NCI-H1092 (cell line): Measurements from ENCODE around the gene ZBTB21.

Experiments
- DNase-seq: peaks from one replicate; lab custom pipeline; 2025; lab: John Stamatoyannopoulos, UW

ZBTB21 gene

DNA sequence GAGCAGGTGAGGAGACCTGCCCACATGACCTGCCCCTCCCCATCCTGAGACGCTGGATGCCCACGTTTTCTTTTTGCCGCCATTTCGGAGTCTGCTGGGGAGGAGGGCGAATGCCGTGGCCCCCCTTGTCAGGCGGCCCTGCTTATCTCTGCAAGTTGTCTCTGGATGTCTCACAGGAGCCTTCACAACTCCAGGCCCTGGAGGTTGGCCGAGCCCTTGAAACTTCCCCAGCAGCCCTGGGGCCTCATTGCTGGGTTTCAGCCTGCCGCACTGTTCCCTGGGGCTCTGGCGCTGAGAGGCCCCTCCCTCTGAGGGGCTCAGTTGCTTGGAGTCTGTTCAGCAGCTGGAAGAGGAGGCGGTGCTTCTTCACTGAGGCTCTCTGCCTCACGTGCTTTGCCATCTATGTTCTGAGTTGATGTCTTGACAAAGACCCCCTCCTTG is 29.8 kb upstream of the ZBTB21 start:
- no peak for DNase-seq

DNA sequence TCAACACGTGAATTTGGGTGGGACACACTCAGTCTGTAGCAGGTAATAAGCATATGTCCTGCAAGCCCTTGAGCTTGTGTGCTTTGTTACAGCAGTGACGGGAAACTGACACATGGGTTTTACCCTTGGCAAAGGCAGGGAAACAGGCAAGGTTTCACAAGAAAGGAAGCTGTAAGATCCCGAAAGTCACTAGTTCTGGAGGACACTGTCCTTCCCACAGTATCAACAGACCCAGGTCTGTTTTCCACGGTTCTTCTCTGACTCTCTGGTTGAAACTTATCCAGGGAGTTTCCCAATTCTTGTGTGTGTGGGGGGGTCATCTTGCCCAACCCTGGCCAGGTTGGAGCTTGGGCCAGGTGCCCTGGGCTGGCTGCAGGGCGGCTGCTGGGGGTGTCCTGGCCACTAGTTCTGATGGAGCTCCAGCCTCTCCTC is 29.3 kb upstream of the ZBTB21 start:
- DNase-seq, result no peak

DNA sequence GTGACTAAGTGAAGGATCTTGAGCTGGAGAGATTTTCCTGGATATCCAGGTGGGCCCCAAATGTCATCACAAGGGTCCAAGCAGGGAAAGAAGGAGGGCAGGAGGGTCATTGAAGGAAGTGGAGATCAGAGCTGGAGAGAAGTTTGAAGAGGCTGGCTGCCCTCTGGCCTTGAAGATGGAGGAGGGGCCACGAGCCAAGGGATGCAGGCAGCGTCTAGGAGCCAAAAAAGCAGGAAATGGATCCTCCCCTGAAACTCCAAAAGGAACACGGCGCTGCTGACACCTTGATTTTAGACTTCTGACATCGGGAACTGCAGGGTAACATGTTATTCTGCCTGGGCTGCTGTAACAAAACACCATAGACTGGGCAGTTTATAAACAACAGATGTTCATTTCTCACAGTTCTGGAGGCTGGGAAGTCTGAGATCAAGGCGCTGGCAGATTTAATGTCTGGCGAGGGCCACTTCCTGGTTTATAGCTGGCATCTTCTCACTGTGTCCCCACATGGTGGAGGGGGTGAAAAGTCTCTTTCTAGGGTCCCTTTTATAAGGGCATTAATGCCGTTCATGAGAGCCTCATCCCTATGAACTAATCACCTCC is 28.8 kb upstream of the ZBTB21 start:
- no peak for DNase-seq

DNA sequence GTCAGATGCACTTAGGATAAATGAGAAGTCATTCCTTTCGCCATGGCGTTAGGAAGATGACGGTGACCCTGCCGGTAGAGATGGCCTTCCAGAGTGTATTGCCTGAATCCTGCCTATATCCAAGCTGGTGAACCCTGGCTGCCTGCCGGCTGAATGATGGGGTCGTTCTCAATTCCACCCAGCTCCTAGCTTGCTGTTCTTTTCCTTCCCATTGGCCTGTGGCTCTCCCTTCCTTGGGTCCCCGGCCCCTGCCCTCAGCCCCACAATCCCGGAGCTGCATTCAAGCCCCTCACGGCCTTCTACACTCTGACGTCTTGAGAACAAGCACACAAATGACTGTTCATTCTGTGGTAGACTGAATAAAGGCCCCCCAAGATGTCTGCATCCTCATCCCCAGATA is 28.2 kb upstream of the ZBTB21 start:
- DNase-seq, result no peak

DNA sequence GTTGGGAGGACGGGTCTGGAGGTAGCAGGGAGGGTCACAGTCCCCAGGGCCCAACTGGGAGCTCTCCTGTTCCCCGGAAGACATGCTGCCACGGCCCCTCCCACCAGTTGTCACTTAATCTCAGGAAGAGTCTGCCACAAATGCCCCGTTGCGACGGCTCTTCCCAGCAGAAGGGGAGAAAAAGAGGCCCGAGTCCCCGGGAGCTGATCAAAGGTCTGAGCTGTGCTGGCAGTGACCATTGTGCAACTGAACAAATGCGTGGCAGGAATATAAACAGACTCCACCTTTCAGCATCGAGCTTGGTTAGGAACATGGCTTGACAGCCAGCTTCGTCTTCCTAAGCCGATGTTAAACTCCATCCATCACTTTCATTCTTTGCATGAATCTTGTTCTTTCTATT is 27.8 kb upstream of the ZBTB21 start:
- no peak for DNase-seq

DNA sequence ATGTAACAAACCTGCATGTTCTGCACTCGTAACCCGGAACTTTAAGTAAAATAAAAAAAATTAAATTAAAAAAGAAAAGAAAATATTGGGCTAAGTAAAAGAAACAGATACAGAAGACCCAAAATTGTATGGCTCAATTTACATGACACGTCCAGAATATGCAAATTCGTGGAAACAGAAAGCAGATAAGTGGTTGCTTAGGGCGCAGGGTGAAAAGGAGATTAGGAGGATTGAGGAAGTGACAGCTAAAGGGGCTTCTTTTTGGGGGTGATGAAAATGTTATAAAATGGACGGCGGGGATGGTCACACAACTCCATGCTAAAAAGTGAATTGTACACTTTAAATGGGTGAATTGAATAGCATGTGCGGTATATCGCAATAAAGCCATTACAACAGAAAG is 27.4 kb upstream of the ZBTB21 start:
- no peak for DNase-seq

DNA sequence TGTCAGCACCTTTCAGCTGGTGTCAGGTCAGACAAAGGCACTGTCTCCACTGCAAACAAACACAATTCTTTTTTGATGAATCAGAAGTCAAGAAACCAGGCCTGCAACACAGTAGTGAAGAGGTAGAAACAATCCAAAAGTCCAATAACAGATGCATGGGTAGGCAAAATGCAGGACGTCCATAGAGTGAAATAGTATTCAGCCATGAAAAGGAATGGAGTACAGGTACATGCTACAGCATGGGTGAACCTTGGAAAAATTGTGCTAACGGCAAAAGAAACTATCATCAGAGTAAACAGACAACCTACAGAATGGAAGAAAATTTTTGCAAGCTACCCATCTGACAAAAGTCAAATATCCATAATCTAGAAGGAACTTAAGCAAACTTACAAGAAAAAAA is 26.2 kb upstream of the ZBTB21 start:
- no peak for DNase-seq

DNA sequence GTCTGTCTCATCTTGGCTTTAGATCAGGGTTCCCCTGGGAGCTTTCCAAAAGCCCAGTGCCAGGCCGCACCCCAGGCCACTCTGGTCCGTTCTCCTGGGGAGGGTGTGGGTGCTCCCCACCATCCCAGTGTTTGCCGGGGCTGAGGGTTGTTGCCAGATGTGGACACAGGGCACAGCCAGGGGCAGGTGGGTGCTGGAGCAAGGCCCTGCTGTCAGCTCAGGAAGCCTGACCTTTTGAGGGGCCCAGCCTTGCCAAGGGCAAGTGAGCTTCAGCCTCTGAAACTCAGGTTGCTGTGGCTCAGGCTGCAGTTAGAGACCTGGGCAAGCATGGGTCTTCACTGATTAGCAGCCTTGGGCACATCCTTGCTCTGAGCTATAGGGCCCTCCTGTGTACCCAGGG is 22.8 kb upstream of the ZBTB21 start:
- DNase-seq, result no peak

DNA sequence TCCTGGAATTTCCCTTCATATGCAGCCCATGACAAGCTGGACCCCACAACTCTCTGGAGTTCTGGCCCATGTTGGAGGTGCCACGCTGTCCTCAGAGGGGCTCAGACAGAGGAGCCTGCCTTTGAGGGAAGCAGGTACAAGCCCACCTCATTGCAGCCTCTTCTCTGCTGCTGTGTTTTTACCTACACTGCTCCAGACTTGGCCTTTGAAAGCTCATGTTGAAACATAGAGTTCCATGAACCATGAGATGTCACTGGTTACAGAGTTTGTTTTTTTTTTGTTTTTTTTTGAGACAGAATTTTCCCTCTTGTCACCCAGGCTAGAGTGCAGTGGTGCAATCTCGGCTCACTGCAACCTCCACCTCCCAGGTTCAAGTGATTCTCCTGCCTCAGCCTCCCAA is 22.1 kb upstream of the ZBTB21 start:
- no peak for DNase-seq

DNA sequence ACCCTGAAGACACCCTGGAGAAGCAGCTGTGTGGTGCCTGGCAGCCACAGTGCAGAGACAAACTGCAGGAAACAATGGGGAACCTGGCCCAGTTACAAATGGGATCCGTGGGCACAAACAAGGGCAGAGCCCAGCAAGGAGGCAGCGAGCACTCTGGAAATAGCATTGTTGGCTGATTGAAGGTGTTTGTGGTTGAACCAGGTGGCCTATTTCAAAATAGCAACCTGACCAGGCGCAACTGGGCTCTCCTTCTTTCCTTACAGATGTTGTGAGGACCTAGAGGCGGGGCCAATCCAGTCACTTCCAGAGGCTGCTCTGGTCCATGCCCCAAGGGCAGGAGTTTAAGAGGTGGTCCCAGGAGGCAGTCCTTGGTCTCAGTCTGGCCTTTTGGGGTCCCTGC is 21.7 kb upstream of the ZBTB21 start:
- peak; percentile 25 for DNase-seq

DNA sequence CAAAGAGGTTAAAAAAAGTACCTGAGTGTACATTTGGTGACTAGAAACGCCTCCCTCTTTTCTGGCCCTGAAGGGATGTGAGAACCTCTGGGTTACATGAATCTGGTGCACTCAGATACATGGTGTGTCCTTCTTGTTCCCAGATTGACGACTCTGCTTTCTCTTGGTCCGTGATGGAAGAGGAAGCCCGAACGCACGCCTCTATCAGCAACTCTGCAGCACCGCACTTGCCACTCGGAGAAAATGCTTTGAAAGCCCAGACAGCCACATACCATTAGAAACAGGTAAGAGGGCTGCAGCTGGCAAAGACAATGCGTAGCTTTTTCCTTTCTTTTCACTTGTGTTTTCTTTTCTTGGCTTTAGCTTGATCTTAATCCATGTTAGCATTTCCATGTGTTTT is 21.1 kb upstream of the ZBTB21 start:
- no peak for DNase-seq

DNA sequence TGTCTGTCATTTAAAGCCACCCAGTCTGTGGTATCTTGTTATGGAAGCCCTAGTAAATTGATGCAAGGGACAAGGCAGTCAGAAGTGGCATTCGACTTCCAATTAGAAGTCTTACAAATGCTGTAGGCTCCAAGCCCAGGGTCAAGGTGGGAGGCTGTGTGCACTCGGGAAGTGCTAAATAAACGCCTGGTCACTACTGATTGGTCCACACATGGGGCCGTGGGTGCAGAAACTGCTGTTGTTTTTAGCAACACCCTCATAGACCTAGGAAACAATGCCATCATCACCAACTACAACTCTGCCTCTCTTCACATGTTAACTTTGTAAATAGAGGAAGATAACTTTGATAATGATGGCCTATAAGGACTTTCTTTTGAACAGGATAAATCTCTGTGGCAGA is 20.2 kb upstream of the ZBTB21 start:
- DNase-seq, result no peak

DNA sequence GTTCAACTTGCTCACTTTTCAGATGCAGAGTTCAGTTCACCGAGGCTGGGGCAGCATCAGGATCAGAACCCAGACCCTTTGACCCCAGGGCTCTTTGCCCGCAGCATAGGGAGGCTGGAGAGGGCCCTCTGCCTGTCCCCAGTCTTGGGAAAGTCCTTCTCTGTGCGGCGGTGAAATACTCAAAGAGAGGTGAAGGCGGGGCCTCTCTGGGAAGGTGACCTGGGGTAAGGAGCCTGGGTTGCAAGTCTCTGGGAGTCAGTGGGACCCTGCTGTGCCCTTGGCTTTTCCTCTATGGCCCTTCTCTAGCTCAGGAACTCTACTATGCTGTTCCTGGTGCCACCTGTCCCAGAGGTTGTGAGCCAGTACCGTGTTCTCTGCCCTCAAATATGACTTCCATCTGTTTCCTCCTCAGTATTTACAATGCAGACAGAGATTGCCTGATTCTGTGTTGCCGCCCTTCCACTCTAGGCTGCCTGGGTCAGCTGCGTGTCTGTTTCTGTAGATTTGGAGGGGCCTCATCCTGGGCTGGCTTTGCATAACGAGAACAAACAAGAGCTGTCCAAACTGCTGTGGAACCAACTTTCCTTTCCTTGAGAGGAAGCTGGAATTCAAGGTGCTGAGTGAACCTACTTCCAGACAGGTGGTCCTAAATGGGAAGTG is 18.7 kb upstream of the ZBTB21 start:
- no peak for DNase-seq

DNA sequence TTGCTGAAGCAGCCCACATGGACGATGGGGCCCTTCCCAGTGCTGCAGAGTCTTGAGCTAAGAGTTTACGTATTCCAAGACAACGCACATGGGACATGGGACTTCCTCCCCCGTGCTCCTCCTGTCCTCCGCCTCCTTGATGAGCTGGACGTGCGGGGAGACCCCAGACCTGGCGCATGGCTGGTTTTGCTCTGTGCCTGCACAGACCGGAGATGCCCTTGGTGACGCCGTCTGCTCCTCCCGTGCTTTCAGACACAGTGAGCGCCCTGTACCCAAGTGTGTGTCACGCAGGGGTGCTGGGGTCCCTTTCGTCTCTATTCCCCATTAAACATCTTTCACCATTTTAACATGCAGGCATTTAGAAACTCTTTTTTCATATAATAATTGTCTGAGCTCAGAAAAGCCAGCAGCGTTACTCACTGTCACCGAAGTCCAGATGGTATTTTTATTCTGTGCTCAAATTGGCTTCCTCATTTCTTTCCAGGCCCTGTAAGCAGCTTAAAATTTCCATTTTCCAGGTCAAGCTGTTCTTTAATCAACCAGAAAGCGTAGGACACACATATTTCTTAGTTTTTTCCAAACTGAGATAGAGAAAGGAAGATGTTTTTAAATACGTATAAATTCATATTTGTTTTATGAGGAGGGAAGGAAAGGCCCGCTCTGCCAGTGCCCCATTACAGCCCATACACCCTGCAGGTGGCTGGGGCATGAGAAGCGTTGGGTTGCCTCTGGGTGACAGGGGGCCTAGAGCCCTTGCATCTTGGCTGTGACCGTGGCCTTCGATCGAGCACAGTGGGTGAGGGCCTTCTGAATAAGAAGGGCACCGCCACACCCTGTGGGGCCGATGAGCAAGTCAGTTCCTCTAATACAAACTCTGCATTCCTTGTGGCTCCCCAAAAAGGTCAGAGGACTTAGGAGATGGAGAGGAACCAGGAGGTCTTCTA is 17.9 kb upstream of the ZBTB21 start:
- no peak for DNase-seq

DNA sequence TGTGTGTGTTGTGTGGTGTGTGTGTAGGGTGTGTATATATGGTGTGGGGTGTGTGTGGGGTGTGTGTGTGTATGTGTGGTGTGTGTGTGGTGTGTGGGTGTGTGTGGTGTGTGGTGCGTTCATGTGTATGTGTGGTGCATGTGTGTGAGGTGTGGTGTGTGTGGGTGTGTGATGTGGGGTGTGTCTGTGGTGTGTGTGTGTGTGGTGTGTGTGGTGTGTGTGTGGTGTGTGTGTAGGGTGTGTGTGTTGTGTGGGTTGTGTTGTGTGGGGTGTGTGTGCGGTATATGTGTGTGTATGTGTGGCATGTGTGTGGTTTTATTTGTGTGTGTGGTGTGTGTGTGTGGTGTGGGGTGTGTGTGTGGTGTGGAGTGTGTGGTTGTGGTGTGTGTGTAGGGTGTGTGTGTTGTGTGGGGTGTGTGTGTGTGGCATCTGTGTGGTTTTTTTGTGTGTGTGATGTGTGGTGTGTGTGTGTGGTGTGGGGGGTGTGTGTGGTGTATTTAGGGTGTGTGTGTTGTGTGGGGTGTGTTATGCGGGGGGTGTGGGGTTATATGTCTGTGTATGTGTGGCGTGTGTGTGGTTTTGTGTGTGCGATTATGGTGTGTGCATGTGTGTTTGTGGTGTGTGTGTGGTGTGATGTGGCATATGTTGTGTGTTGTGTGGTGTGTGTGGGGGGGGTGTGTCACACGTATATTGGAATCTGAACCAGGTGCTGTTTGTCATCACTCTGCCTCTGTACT is 17.1 kb upstream of the ZBTB21 start:
- DNase-seq, result no peak

DNA sequence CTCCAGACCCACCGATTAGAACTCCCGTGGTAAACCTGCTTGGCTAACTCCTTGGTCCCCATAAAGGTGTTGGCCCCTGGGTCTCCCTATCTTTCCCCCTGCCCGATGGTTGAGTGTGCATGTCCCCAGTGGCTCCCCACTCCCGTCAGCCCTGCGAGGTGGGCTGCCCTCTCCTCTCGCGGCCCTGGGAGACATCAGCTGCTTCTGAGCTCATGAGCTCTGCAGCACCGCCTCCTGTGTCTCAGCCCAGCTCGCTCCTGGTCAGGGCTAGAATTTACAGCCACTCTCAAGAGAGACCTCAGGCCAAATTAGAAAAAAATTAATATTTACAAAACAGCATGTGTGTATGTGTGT is 15.9 kb upstream of the ZBTB21 start:
- DNase-seq, result no peak

DNA sequence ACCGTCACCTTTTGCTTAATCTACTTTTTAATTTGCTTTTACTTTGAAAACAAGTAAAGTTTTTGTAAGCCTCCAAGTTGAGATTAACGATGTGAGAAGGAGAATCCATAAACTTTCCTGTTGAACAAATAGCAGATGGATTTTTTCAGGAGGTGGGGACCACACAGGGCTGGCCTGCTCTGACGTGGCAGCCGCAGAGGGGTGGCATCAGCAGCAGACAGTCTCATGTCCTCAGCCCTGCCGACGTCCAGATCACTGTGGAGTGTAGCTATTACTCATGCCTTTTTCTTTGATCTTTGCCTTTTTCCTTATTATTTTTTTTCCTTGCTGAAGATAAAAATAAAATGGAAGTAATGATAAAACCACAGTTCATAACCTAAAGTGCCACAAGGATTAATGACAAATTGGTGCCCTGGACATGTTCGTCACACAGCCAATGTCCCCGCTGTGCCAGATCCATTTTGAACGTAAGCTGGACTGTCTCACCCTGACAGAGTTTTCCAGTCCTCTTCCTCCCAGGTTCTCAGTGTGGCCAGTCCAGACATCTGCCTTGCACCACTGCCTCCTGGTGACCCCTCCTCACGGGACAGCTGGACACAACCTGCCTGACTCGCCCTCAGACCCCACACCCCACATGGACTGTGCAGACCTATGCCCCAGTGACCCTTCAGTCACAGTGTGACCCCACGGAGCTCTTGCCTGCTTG is 15.4 kb upstream of the ZBTB21 start:
- no peak for DNase-seq

DNA sequence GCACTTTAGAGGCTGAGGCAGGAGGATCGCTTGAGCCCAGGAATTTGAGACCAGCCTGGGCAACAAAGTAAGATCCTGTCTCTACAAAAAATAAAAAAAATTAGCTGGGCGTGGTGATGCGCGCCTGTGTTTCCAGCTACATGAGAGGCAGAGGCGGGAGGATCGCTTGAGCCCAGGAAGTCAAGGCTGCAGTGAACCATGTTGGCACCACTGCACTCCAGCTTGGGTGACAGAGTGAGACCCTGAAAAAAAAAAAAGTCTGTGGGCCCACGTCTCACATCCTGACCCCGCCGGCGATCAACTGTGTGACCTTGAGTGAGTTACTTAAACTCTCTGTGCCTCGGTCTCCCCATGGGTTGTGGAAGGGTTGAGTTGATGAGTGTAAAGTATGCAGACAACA is 12.7 kb upstream of the ZBTB21 start:
- no peak for DNase-seq

DNA sequence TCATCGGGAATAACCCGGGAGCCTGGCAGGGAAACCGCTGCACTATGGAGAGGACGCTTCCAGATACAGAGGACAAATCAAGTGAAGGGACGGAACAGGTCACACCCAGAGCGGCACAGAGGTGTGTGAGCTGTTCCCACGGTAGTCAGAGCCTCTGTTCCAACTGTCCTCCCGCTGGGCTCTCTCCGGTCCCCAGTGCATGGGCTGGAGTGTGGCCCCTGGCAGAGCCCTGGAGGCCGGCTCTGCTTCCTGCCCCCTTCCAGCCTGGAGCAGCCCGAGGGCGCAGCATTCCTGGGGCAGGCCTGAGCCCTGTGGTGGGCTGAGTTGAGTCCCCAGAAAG is 11.9 kb upstream of the ZBTB21 start:
- no peak for DNase-seq

DNA sequence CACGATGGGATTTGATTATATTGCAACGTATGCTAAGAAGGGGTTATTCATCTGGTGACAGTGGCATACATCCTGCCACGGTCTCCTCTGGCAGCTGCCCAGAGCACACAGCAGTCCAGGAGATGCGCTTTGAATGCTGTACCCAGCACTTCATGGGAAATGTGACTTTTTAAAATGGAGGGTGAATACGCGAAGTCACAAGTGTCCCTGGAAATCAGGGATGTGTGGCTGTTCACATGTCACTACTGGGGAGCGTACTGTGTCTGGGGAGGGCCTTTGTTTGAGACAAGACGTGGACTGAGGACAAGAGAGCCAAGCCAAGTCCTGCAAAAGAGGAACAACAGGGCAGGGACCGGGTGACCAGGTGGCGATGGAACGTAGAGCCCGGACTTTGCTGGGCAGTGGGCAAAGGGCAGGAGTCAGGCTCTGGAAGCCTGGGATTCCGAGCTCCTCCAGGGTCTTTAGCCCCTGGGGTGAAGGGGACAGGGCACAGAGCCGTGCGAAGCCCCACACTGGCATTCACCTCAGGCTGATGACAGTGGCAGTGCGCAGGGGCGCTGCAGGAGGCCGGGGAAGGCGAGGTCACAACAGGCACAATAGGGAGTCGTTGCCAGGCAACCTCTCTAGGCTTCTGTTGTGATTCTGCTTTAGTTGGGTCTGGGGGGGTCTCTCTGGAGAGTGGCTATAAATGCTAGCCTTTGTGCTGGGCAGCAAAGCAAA is 11.4 kb upstream of the ZBTB21 start:
- DNase-seq, result peak; percentile 75

DNA sequence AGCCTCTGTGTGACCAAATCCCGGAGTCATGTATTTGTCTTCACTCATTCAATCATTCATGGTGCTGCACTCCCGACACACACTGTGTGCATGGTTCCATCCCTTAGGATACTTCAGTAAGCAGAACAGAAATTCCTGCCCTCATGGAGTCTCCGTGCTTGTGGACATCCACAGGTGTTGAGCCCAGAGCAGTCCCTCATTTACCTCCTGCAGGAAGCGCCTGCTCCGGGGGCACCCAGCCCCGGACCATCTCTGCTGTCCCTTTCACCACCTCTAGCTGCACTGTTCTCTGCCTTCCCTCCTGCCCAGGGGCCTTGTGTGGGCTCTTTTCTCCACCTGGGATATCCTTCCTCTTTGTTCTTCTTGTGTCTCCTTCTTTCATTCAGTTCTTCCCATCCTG is 9.5 kb upstream of the ZBTB21 start:
- no peak for DNase-seq
